Measurements from ENCODE around the gene RND1. TPM values are rescaled to one million over a fixed set of nuclear protein-coding genes. Genes with fewer than 3 reads are reported as not detected.

RND1 gene
- total and polyA plus RNA-seq, 2 of the 13 experiments (the other 11 are each of a cell fraction or from before 2014, with no cell fraction given) = 1.8 to 1.9 TPM

- TF ChIP-seq, protein P1, sequence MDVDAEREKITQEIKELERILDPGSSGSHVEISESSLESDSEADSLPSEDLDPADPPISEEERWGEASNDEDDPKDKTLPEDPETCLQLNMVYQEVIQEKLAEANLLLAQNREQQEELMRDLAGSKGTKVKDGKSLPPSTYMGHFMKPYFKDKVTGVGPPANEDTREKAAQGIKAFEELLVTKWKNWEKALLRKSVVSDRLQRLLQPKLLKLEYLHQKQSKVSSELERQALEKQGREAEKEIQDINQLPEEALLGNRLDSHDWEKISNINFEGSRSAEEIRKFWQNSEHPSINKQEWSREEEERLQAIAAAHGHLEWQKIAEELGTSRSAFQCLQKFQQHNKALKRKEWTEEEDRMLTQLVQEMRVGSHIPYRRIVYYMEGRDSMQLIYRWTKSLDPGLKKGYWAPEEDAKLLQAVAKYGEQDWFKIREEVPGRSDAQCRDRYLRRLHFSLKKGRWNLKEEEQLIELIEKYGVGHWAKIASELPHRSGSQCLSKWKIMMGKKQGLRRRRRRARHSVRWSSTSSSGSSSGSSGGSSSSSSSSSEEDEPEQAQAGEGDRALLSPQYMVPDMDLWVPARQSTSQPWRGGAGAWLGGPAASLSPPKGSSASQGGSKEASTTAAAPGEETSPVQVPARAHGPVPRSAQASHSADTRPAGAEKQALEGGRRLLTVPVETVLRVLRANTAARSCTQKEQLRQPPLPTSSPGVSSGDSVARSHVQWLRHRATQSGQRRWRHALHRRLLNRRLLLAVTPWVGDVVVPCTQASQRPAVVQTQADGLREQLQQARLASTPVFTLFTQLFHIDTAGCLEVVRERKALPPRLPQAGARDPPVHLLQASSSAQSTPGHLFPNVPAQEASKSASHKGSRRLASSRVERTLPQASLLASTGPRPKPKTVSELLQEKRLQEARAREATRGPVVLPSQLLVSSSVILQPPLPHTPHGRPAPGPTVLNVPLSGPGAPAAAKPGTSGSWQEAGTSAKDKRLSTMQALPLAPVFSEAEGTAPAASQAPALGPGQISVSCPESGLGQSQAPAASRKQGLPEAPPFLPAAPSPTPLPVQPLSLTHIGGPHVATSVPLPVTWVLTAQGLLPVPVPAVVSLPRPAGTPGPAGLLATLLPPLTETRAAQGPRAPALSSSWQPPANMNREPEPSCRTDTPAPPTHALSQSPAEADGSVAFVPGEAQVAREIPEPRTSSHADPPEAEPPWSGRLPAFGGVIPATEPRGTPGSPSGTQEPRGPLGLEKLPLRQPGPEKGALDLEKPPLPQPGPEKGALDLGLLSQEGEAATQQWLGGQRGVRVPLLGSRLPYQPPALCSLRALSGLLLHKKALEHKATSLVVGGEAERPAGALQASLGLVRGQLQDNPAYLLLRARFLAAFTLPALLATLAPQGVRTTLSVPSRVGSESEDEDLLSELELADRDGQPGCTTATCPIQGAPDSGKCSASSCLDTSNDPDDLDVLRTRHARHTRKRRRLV (CRISPR knock-in tag; IDR thresholded peaks at IDR 0.05) = no peak
- TF ChIP-seq, protein P2, sequence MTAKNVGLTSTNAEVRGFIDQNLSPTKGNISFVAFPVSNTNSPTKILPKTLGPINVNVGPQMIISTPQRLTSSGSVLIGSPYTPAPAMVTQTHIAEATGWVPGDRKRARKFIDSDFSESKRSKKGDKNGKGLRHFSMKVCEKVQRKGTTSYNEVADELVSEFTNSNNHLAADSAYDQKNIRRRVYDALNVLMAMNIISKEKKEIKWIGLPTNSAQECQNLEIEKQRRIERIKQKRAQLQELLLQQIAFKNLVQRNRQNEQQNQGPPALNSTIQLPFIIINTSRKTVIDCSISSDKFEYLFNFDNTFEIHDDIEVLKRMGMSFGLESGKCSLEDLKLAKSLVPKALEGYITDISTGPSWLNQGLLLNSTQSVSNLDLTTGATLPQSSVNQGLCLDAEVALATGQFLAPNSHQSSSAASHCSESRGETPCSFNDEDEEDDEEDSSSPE (CRISPR knock-in tag; IDR thresholded peaks at IDR 0.05) = no peak
- TF ChIP-seq CSRNP1 (CRISPR knock-in tag; IDR thresholded peaks at IDR 0.05) (no peak), KDM5B (CRISPR knock-in tag; IDR thresholded peaks at IDR 0.05; ENCODE audit: borderline replicate concordance) (no peak), ZNF224 (CRISPR knock-in tag; IDR thresholded peaks at IDR 0.05) (no peak), ZNF639 (CRISPR knock-in tag; conservative IDR thresholded peaks at IDR 0.05) (no peak), NCOA2 (CRISPR knock-in tag; IDR thresholded peaks at IDR 0.05) (no peak), REXO4 (CRISPR knock-in tag; IDR thresholded peaks at IDR 0.05; ENCODE audit: borderline replicate concordance) (no peak), DR1 (CRISPR knock-in tag; IDR thresholded peaks at IDR 0.05) (no peak), ZNF703 (CRISPR knock-in tag; IDR thresholded peaks at IDR 0.05; ENCODE audit: borderline replicate concordance) (no peak)
- TF ChIP-seq, protein P3, sequence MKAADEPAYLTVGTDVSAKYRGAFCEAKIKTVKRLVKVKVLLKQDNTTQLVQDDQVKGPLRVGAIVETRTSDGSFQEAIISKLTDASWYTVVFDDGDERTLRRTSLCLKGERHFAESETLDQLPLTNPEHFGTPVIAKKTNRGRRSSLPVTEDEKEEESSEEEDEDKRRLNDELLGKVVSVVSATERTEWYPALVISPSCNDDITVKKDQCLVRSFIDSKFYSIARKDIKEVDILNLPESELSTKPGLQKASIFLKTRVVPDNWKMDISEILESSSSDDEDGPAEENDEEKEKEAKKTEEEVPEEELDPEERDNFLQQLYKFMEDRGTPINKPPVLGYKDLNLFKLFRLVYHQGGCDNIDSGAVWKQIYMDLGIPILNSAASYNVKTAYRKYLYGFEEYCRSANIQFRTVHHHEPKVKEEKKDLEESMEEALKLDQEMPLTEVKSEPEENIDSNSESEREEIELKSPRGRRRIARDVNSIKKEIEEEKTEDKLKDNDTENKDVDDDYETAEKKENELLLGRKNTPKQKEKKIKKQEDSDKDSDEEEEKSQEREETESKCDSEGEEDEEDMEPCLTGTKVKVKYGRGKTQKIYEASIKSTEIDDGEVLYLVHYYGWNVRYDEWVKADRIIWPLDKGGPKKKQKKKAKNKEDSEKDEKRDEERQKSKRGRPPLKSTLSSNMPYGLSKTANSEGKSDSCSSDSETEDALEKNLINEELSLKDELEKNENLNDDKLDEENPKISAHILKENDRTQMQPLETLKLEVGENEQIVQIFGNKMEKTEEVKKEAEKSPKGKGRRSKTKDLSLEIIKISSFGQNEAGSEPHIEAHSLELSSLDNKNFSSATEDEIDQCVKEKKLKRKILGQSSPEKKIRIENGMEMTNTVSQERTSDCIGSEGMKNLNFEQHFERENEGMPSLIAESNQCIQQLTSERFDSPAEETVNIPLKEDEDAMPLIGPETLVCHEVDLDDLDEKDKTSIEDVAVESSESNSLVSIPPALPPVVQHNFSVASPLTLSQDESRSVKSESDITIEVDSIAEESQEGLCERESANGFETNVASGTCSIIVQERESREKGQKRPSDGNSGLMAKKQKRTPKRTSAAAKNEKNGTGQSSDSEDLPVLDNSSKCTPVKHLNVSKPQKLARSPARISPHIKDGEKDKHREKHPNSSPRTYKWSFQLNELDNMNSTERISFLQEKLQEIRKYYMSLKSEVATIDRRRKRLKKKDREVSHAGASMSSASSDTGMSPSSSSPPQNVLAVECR (CRISPR knock-in tag; IDR thresholded peaks at IDR 0.05; ENCODE audit: borderline replicate concordance) = peak; percentile 33; the same call in 1 of the 2 replicates
Measured at GRCh38 chr12:48890657-48891418, 25.2 kb upstream of the RND1 start (continued).

All from HepG2 (cell line).